Loucy (cell line): ENCODE results near the gene PTPRF.

Experiments
- H2AFZ ChIP-seq: fragments of 200-600 bp; sonication (generic); 2 replicates; pipeline ENCODE4 v1.6.0; 2016; ENCODE audit warnings: antibody characterized with exemption, mild to moderate bottlenecking, low read length, moderate library complexity
- H3F3A ChIP-seq: fragments of 200-600 bp; 2 replicates; pipeline ENCODE4 v1.6.0; 2016; ENCODE audit warnings: antibody characterized with exemption, low read depth, mild to moderate bottlenecking
- H3K27me3 ChIP-seq: fragments of 200-600 bp; sonication (generic); 2 replicates; pipeline ENCODE4 v1.6.1; 2014; ENCODE audit warnings: low read length, mild to moderate bottlenecking; ENCODE audit not compliant: insufficient read depth, poor library complexity, severe bottlenecking
- H3K36me3 ChIP-seq: fragments of 200-600 bp; sonication (generic); 2 replicates; pipeline ENCODE4 v1.6.1; 2016; ENCODE audit warnings: low read length; ENCODE audit not compliant: insufficient read depth
- H3K4me1 ChIP-seq: fragments of 200-600 bp; sonication (generic); 2 replicates; pipeline ENCODE4 v1.5.1; 2014; ENCODE audit warnings: low read length, mild to moderate bottlenecking; ENCODE audit not compliant: insufficient read depth, poor library complexity, severe bottlenecking
- H3K4me2 ChIP-seq: fragments of 200-600 bp; sonication (generic); 2 replicates; pipeline ENCODE4 v1.6.0; 2014; ENCODE audit warnings: antibody characterized with exemption, low read length, low read depth, mild to moderate bottlenecking; ENCODE audit not compliant: poor library complexity, severe bottlenecking
- H3K4me3 ChIP-seq: fragments of 200-600 bp; sonication (generic); 2 replicates; pipeline ENCODE4 v1.5.1; 2014; ENCODE audit warnings: low read length, mild to moderate bottlenecking, mixed read lengths; ENCODE audit not compliant: poor library complexity, severe bottlenecking
- H3K79me2 ChIP-seq: fragments of 200-600 bp; sonication (generic); 2 replicates; pipeline ENCODE4 v1.6.1; 2014; ENCODE audit warnings: low read length; ENCODE audit not compliant: insufficient read depth
- H3K9ac ChIP-seq: fragments of 200-600 bp; sonication (generic); 2 replicates; pipeline ENCODE4 v1.6.0; 2014; ENCODE audit warnings: mild to moderate bottlenecking, low read depth, low read length, moderate library complexity; ENCODE audit not compliant: poor library complexity, severe bottlenecking
- H3K9me2 ChIP-seq: fragments of 200-600 bp; sonication (generic); replicated peaks from 2 replicates; pipeline ENCODE4 v1.6.1; 2016; ENCODE audit warnings: low read depth, low read length, mixed read lengths
- H3K9me3 ChIP-seq: fragments of 200-600 bp; sonication (generic); 2 replicates; pipeline ENCODE4 v1.6.1; 2014; ENCODE audit warnings: mild to moderate bottlenecking, antibody characterized with exemption, low read length, low read depth; ENCODE audit not compliant: insufficient read depth
- H4K20me1 ChIP-seq: fragments of 200-600 bp; sonication (generic); 2 replicates; pipeline ENCODE4 v1.6.0; 2014; ENCODE audit warnings: antibody characterized with exemption, low read length, mild to moderate bottlenecking; ENCODE audit not compliant: insufficient read depth, poor library complexity, severe bottlenecking
- CTCF ChIP-seq: fragments of 200-600 bp; sonication (generic); conservative IDR thresholded peaks from 2 replicates; pipeline ENCODE4 v1.5.1; 2014; ENCODE audit warnings: mild to moderate bottlenecking, antibody characterized with exemption, low read length
- EZH2phosphoT487 ChIP-seq: fragments of 200-600 bp; IDR thresholded peaks from 2 replicates; pipeline ENCODE4 v1.6.1; 2018; ENCODE audit warnings: antibody characterized with exemption, mild to moderate bottlenecking, moderate library complexity, borderline replicate concordance

Gene PTPRF

GRCh38 chr1:43538143-43538487 lies 7.4 kb downstream of the PTPRF start:
- no peaks in the 10 kb centered on the region for H4K20me1 ChIP-seq
- H3K79me2 ChIP-seq: no peaks in the 10 kb centered on the region
- H3K9me3 ChIP-seq: no peaks in the 10 kb centered on the region
- H3K4me2 ChIP-seq: no peak overlapping the region
- no peaks in the 10 kb centered on the region for H3K36me3 ChIP-seq
- peaks cover 13% of the 10 kb centered on the region for H3K4me1 ChIP-seq
- H3K4me3 ChIP-seq: no peak overlapping the region
- no peaks in the 10 kb centered on the region for H3F3A ChIP-seq
- H2AFZ ChIP-seq: no peak overlapping the region
- H3K9ac ChIP-seq: no peak overlapping the region
- H3K27me3 ChIP-seq: no peaks in the 10 kb centered on the region
- H3K9me2 ChIP-seq: no peaks in the 10 kb centered on the region
- TF ChIP-seq EZH2phosphoT487: no peak
- TF ChIP-seq CTCF: no peak

- no peak for TF ChIP-seq EZH2phosphoT487
- TF ChIP-seq CTCF: no peak
- Histone ChIP-seq H3K9me3 (no peaks in the 10 kb centered on the region), H3K9ac (no peak overlapping the region), H3K4me3 (no peak overlapping the region), H3K4me1 (peaks cover 13% of the 10 kb centered on the region), H4K20me1 (no peaks in the 10 kb centered on the region), H3K36me3 (no peaks in the 10 kb centered on the region), H3K9me2 (no peaks in the 10 kb centered on the region), H3K4me2 (peak overlapping the region; percentile 3), H3K79me2 (no peaks in the 10 kb centered on the region), H3K27me3 (no peaks in the 10 kb centered on the region), H3F3A (no peaks in the 10 kb centered on the region), H2AFZ (no peak overlapping the region)
Observed at GRCh38 chr1:43538969-43539368, 8.3 kb downstream of the PTPRF start.

- no peak for TF ChIP-seq EZH2phosphoT487
- no peak for TF ChIP-seq CTCF
- H3K27me3 ChIP-seq: no peaks in the 10 kb centered on the region
- H3K4me1 ChIP-seq: peaks cover 13% of the 10 kb centered on the region
- no peak overlapping the region for H3K4me2 ChIP-seq
- no peaks in the 10 kb centered on the region for H4K20me1 ChIP-seq
- H3K9ac ChIP-seq: no peak overlapping the region
- H3K4me3 ChIP-seq: no peak overlapping the region
- H3F3A ChIP-seq: no peaks in the 10 kb centered on the region
- H3K9me3 ChIP-seq: no peaks in the 10 kb centered on the region
- no peaks in the 10 kb centered on the region for H3K79me2 ChIP-seq
- no peaks in the 10 kb centered on the region for H3K36me3 ChIP-seq
- no peaks in the 10 kb centered on the region for H3K9me2 ChIP-seq
- no peak overlapping the region for H2AFZ ChIP-seq
Observed at GRCh38 chr1:43539726-43540434, 9.2 kb downstream of the PTPRF start.
